Measurements from ENCODE around the gene FXYD7.

The FXYD7 gene
- 3.7 to 4.5 (median 4.2) reads per million in 3 donors for total RNA-seq

DNA sequence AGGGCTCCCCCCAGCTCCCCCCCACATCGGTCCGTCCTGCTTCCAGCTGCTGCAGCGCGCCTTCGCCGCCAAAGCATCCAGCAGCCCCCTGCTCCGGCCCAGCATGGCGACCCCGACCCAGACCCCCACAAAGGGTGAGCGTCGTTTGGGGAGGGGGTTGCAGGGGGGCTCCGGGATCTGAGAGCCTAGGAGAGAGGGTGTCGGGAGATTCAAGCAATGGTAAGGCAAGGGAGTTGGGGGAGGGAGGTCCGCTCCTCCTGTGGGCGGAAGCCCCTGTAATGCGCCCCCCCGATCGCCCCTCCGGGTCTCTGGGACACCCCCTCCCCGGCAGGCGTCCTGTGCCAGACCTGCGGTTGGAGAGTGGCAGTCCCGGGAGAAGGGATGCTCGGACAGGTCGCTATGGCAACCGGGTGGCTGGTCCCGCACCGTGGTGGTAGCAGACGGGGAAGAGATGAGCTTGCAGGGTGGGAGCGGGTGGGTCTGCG is at the start of gene FXYD7:
FXYD7 (plus strand) TSS at position 25 of the 485 bp plus-strand sequence; CDS start at position 104, 79 bp downstream.
- Histone ChIP-seq H3K27me3 (replicated peaks; ENCODE audit: control insufficient read depth, insufficient read depth, low read length, poor library complexity, severe bottlenecking) (no peaks in the 10 kb centered on the region), H3K27ac (ENCODE audit: insufficient read depth, low read length, poor library complexity, severe bottlenecking) (peak within 1 kb of the TSS; percentile 42), H3K4me3 (ENCODE audit: insufficient read depth, low read depth, low read length, poor library complexity, severe bottlenecking) (peak within 1 kb of the TSS; percentile 53), H3K4me1 (ENCODE audit: control insufficient read depth, insufficient read depth, low read length, poor library complexity, severe bottlenecking) (peaks cover 46% of the 10 kb centered on the region), H3K9me3 (ENCODE audit: control insufficient read depth, low read length) (no peaks in the 10 kb centered on the region), H3K36me3 (ENCODE audit: control insufficient read depth, insufficient read depth, low read length) (no peaks in the 10 kb centered on the region)
- DNase-seq = no peak

DNA sequence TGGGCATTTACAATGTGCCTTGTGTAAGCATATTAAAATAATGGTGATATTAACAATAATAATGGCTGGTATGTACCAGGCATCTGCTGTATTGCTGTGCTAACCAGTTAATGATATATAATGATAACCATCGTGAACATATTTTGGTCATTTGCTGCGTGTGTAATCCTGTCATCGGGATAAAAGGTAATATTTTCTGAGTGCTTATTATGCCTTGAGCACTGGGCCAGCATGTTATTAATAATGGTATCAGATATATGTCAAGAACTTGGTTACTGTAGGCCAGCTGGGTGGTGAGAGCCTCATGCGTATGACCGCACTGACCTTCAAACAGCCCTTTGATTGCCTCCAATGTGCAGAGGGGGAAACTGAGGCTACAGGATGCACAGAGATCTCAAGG is 49.6 kb upstream of the FXYD7 start:
- Histone ChIP-seq H3K27me3 (replicated peaks; ENCODE audit: control insufficient read depth, insufficient read depth, low read length, poor library complexity, severe bottlenecking) (peaks cover 5% of the 10 kb centered on the region), H3K9me3 (ENCODE audit: control insufficient read depth, low read length) (no peaks in the 10 kb centered on the region)

DNA sequence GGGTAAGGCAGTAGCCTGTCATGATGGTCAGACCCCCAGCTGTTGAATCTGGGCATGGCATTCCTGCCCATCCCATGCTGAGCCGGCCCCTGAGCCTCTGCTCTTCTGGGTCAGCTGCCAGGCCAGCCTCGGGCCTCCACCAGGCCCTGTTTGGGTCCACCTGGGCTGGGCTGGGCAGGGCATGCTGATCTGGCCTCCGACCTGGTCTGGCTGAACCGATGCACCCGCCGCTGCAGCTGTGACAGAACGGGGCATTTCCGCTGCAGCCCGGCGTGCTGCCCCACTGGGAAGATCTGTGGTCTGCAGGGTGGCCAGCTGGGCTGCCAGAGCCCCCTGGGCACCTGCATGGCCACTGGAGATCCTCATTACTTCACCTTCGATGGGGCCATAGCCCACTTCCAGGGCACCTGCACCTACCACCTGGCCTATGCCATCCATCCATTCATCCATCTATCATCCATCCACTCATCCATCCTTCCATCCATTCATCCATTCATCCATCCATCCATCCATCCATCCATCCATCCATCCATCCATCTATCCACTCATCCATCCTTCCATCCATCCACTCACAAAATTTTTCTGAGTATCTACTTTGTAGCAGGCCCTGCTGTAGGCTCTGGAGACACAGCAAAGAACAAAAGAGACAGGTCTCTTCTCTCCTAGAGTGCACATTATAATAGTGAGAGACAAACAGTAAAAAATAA is 49.0 kb upstream of the FXYD7 start:
- DNase-seq = no peak
- no peaks in the 10 kb centered on the region for H3K9me3 ChIP-seq (ENCODE audit: control insufficient read depth, low read length)
- peaks cover 5% of the 10 kb centered on the region for H3K27me3 ChIP-seq (replicated peaks; ENCODE audit: control insufficient read depth, insufficient read depth, low read length, poor library complexity, severe bottlenecking)
- no peak overlapping the region for H3K27ac ChIP-seq (ENCODE audit: insufficient read depth, low read length, poor library complexity, severe bottlenecking)
- no peak overlapping the region for H3K4me3 ChIP-seq (ENCODE audit: insufficient read depth, low read depth, low read length, poor library complexity, severe bottlenecking)
- H3K36me3 ChIP-seq (ENCODE audit: control insufficient read depth, insufficient read depth, low read length) = no peaks in the 10 kb centered on the region
- H3K4me1 ChIP-seq (ENCODE audit: control insufficient read depth, insufficient read depth, low read length, poor library complexity, severe bottlenecking) = no peaks in the 10 kb centered on the region

More for the DNA sequence above, 49.6 kb upstream of the FXYD7 start:
- Histone ChIP-seq H3K4me1 (ENCODE audit: control insufficient read depth, insufficient read depth, low read length, poor library complexity, severe bottlenecking) (no peaks in the 10 kb centered on the region), H3K27ac (ENCODE audit: insufficient read depth, low read length, poor library complexity, severe bottlenecking) (no peak overlapping the region), H3K4me3 (ENCODE audit: insufficient read depth, low read depth, low read length, poor library complexity, severe bottlenecking) (no peak overlapping the region), H3K36me3 (ENCODE audit: control insufficient read depth, insufficient read depth, low read length) (no peaks in the 10 kb centered on the region)
- DNase-seq = no peak

DNA sequence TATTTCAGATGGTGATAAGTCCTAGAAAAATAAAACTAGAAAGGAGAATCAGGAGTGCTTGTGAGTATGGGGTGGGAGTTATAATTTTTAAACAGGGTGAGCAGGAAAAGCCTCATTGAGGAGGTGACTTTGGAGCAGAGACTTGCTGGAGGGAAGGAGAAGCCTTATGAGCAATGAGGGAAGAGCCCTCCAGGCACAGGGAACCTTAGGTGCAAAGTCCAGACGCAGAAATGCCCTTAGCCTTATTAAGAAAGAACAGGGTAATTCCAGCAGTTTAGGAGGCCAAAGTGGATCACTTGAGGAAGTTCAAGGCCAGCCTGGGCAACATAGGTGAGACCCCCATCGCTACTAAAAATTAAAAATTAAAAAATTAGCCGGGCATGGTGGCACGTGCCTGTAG is 48.4 kb upstream of the FXYD7 start:
- no peak for DNase-seq
- H3K36me3 ChIP-seq (ENCODE audit: control insufficient read depth, insufficient read depth, low read length) = no peaks in the 10 kb centered on the region
- no peak overlapping the region for H3K4me3 ChIP-seq (ENCODE audit: insufficient read depth, low read depth, low read length, poor library complexity, severe bottlenecking)
- peaks cover 5% of the 10 kb centered on the region for H3K27me3 ChIP-seq (replicated peaks; ENCODE audit: control insufficient read depth, insufficient read depth, low read length, poor library complexity, severe bottlenecking)
- no peaks in the 10 kb centered on the region for H3K9me3 ChIP-seq (ENCODE audit: control insufficient read depth, low read length)
- no peaks in the 10 kb centered on the region for H3K4me1 ChIP-seq (ENCODE audit: control insufficient read depth, insufficient read depth, low read length, poor library complexity, severe bottlenecking)
- H3K27ac ChIP-seq (ENCODE audit: insufficient read depth, low read length, poor library complexity, severe bottlenecking) = no peak overlapping the region

DNA sequence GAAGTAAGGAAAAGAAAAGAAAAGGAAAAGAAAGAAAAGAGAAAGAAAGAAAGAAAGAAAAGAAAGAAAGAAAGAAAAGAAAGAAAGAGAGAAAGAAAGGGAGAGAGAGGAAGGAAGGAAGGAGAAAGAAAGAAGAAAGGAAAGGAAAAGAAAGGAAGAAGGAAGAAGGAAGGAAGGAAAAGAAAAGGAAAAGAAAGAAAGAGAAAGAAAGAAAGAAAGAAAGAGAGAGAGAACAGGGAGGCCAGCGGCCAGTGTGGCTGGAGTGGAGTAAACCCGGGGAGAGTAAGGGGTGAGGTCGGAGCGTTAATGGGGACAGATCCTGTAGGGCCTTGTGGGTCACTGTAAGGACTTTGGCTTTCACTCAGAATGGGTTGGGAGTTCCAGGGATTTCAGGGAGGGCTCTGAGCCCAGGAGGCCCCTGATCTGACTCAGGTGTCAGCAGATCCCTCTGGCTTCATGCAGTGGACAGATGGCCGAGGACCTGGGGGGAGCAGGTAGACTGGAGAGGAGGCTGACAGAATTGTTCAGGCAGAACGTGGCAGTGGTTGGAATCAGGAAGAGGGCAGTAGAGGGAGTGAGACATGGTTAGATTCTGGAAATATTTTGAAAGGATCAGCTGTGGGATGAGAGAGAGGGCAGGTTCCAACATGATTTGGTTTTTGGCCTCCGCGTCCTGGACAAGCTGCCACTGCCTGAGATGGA is 47.2 kb upstream of the FXYD7 start:
- Histone ChIP-seq H3K27me3 (replicated peaks; ENCODE audit: control insufficient read depth, insufficient read depth, low read length, poor library complexity, severe bottlenecking) (no peaks in the 10 kb centered on the region), H3K4me3 (ENCODE audit: insufficient read depth, low read depth, low read length, poor library complexity, severe bottlenecking) (no peak overlapping the region), H3K4me1 (ENCODE audit: control insufficient read depth, insufficient read depth, low read length, poor library complexity, severe bottlenecking) (no peaks in the 10 kb centered on the region), H3K36me3 (ENCODE audit: control insufficient read depth, insufficient read depth, low read length) (no peaks in the 10 kb centered on the region), H3K9me3 (ENCODE audit: control insufficient read depth, low read length) (no peaks in the 10 kb centered on the region), H3K27ac (ENCODE audit: insufficient read depth, low read length, poor library complexity, severe bottlenecking) (no peak overlapping the region)
- no peak for DNase-seq

- no peak overlapping the region for H3K27ac ChIP-seq (ENCODE audit: insufficient read depth, low read length, poor library complexity, severe bottlenecking)
- no peak for DNase-seq
- H3K36me3 ChIP-seq (ENCODE audit: control insufficient read depth, insufficient read depth, low read length) = no peaks in the 10 kb centered on the region
- H3K27me3 ChIP-seq (replicated peaks; ENCODE audit: control insufficient read depth, insufficient read depth, low read length, poor library complexity, severe bottlenecking) = no peaks in the 10 kb centered on the region
- no peaks in the 10 kb centered on the region for H3K4me1 ChIP-seq (ENCODE audit: control insufficient read depth, insufficient read depth, low read length, poor library complexity, severe bottlenecking)
- H3K4me3 ChIP-seq (ENCODE audit: insufficient read depth, low read depth, low read length, poor library complexity, severe bottlenecking) = no peak overlapping the region
- no peaks in the 10 kb centered on the region for H3K9me3 ChIP-seq (ENCODE audit: control insufficient read depth, low read length)
Observed at GRCh38 chr19:35098413-35099049, 44.5 kb upstream of the FXYD7 start.

- Histone ChIP-seq H3K4me1 (ENCODE audit: control insufficient read depth, insufficient read depth, low read length, poor library complexity, severe bottlenecking) (no peaks in the 10 kb centered on the region), H3K36me3 (ENCODE audit: control insufficient read depth, insufficient read depth, low read length) (no peaks in the 10 kb centered on the region)
Observed at GRCh38 chr19:35099155-35099896, 43.7 kb upstream of the FXYD7 start.

DNA sequence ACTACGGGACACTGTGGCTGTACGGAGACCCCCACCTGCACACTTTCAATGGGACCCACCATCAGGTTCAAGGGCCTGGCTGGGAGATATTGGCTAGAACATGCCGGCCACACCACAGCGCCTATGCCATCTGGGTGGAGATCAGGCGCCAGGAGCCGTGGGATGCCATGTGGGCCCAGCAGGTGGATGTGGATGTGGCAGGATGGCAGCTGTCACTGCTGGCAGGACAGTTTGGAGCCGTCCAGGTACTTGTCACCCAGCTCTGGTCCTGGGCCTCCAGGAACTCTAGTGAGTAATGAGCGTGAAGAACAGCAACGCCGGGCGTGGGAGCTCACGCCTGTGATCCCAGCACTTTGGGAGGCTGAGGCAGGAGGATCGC is 43.2 kb upstream of the FXYD7 start:
- Histone ChIP-seq H3K4me1 (ENCODE audit: control insufficient read depth, insufficient read depth, low read length, poor library complexity, severe bottlenecking) (no peaks in the 10 kb centered on the region), H3K27ac (ENCODE audit: insufficient read depth, low read length, poor library complexity, severe bottlenecking) (no peak overlapping the region), H3K9me3 (ENCODE audit: control insufficient read depth, low read length) (no peaks in the 10 kb centered on the region), H3K27me3 (replicated peaks; ENCODE audit: control insufficient read depth, insufficient read depth, low read length, poor library complexity, severe bottlenecking) (no peaks in the 10 kb centered on the region), H3K4me3 (ENCODE audit: insufficient read depth, low read depth, low read length, poor library complexity, severe bottlenecking) (no peak overlapping the region), H3K36me3 (ENCODE audit: control insufficient read depth, insufficient read depth, low read length) (no peaks in the 10 kb centered on the region)
- DNase-seq = no peak

More at GRCh38 chr19:35099155-35099896, 43.7 kb upstream of the FXYD7 start:
- Histone ChIP-seq H3K27ac (ENCODE audit: insufficient read depth, low read length, poor library complexity, severe bottlenecking) (no peak overlapping the region), H3K27me3 (replicated peaks; ENCODE audit: control insufficient read depth, insufficient read depth, low read length, poor library complexity, severe bottlenecking) (no peaks in the 10 kb centered on the region), H3K9me3 (ENCODE audit: control insufficient read depth, low read length) (no peaks in the 10 kb centered on the region), H3K4me3 (ENCODE audit: insufficient read depth, low read depth, low read length, poor library complexity, severe bottlenecking) (no peak overlapping the region)
- DNase-seq = no peak

DNA sequence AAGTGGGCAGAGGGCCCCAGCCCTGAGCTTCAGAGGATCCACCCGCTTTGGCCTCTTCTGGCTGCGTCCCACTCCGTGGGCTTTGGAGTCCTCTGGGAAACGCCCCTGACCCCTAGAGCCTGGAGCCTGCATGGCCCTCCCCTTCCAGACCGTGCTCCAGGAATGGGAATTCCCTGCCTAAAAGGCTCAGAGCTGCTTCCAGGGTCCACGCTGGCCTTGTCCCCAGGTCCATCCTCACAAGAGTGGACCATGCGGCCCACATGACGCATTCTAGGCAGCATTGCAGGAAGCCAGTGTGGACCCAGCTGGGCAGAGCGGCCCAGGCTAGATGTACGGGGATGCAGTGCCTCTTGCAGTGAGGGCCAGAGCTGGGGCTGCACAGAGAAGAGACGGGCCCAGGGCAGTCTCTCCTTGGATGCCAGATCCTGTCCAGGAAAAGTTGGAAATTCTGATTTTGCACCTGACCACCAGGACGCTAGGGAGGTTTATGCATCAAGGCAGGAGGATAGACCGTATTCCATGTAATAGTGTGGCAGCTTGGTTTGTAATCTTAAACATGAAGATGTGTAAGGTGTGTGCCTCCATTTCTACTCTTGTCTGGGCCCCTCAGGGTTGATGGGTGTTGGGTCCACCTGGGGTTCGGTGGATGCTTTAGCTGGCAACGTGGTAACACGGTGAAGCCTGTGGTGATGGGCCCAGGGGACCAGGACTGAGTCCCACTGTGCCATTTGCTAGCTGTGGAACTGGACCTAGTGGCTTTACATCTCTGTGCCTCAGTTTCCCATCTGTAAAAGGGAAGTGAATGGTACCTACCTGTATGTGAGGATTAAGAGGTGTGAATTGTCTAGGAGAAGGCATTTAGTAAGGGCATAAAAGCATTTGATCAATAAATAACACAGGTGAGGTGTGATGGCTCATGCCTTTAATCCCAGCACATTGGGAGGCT is 42.2 kb upstream of the FXYD7 start:
- no peaks in the 10 kb centered on the region for H3K4me1 ChIP-seq (ENCODE audit: control insufficient read depth, insufficient read depth, low read length, poor library complexity, severe bottlenecking)
- H3K4me3 ChIP-seq (ENCODE audit: insufficient read depth, low read depth, low read length, poor library complexity, severe bottlenecking) = no peak overlapping the region
- H3K36me3 ChIP-seq (ENCODE audit: control insufficient read depth, insufficient read depth, low read length) = no peaks in the 10 kb centered on the region
- no peak overlapping the region for H3K27ac ChIP-seq (ENCODE audit: insufficient read depth, low read length, poor library complexity, severe bottlenecking)
- DNase-seq = no peak
- H3K9me3 ChIP-seq (ENCODE audit: control insufficient read depth, low read length) = no peaks in the 10 kb centered on the region
- no peaks in the 10 kb centered on the region for H3K27me3 ChIP-seq (replicated peaks; ENCODE audit: control insufficient read depth, insufficient read depth, low read length, poor library complexity, severe bottlenecking)
